Kidney epithelial cell (primary cell): Measurements from ENCODE around the gene GNRH2. TPM values are rescaled to one million over a fixed set of nuclear protein-coding genes. Genes with fewer than 3 reads are reported as not detected.
A peak's percentile ranks its signal among the peaks of the same experiment; 100 is the strongest.

ENCODE experiments used
- DNase-seq: peaks from one replicate; pipeline ENCODE4 v3.0.0-alpha.2; 2010; ENCODE audit warnings: low read depth
- H3K27me3 ChIP-seq: 2 replicates; pipeline ENCODE4 v1.6.0; 2011; ENCODE audit warnings: low read length; ENCODE audit not compliant: control insufficient read depth, insufficient read depth
- H3K36me3 ChIP-seq: 2 replicates; pipeline ENCODE4 v1.5.1; 2011; ENCODE audit warnings: low read length; ENCODE audit not compliant: control insufficient read depth, insufficient read depth
- H3K4me3 ChIP-seq: 2 replicates; pipeline ENCODE4 v1.5.1; 2011; ENCODE audit warnings: low read depth, mild to moderate bottlenecking, control low read depth, low read length
- CTCF ChIP-seq: IDR thresholded peaks from 2 replicates; pipeline ENCODE4 v1.5.1; 2011; ENCODE audit warnings: mild to moderate bottlenecking, moderate library complexity, low read length, control low read depth, inconsistent platforms; ENCODE audit not compliant: insufficient read depth, poor library complexity, severe bottlenecking
- total RNA-seq: library from RNA; depleted of rRNA; stranded (reverse); fragments of >200 nt; gene quantifications from 2 replicates; pipeline ENCODE4 v1.2.3, GENCODE V29; 2015

Gene GNRH2
- total RNA-seq, 1 donor from 2014 or later, result not detected

- TF ChIP-seq CTCF, result no peak
- Histone ChIP-seq H3K4me3 (no peak overlapping the region), H3K27me3 (no peaks in the 10 kb centered on the region), H3K36me3 (peaks cover 3% of the 10 kb centered on the region)
- no peak for DNase-seq
Observed at GRCh38 chr20:3037654-3038053, 5.8 kb upstream of the GNRH2 start.

- no peak overlapping the region for H3K4me3 ChIP-seq
- H3K36me3 ChIP-seq, result peaks cover 3% of the 10 kb centered on the region
- no peak for TF ChIP-seq CTCF
- no peak for DNase-seq
- H3K27me3 ChIP-seq, result no peaks in the 10 kb centered on the region
Observed at GRCh38 chr20:3038454-3038853, 5.0 kb upstream of the GNRH2 start.

GRCh38 chr20:3039426-3039825, 4.0 kb upstream of the GNRH2 start:
- H3K4me3 ChIP-seq, result no peak overlapping the region
- H3K27me3 ChIP-seq, result no peaks in the 10 kb centered on the region
- DNase-seq, result no peak
- TF ChIP-seq CTCF, result no peak
- H3K36me3 ChIP-seq, result peaks cover 3% of the 10 kb centered on the region

GRCh38 chr20:3040086-3040485, 3.3 kb upstream of the GNRH2 start:
- peaks cover 3% of the 10 kb centered on the region for H3K36me3 ChIP-seq
- no peak for TF ChIP-seq CTCF
- no peaks in the 10 kb centered on the region for H3K27me3 ChIP-seq
- no peak overlapping the region for H3K4me3 ChIP-seq
- DNase-seq, result no peak

- no peak for TF ChIP-seq CTCF
- no peak for DNase-seq
- H3K36me3 ChIP-seq, result peaks cover 3% of the 10 kb centered on the region
- H3K27me3 ChIP-seq, result no peaks in the 10 kb centered on the region
- H3K4me3 ChIP-seq, result peak overlapping the region; percentile 25
Observed at GRCh38 chr20:3041854-3042409, 1.5 kb upstream of the GNRH2 start.

- no peaks in the 10 kb centered on the region for H3K27me3 ChIP-seq
- H3K36me3 ChIP-seq, result peaks cover 3% of the 10 kb centered on the region
- no peak for TF ChIP-seq CTCF
- H3K4me3 ChIP-seq, result no peak overlapping the region
- DNase-seq, result no peak
Observed at GRCh38 chr20:3042625-3043024, 797 bp upstream of the GNRH2 start.
